OCI-LY7 (cell line): ENCODE data around the gene GRAMD1B.

ENCODE experiments used
- EZH2phosphoT487 ChIP-seq: fragments of 200-600 bp; sonication (generic); IDR thresholded peaks from 2 replicates; pipeline ENCODE4 v1.6.1; 2018; ENCODE audit warnings: low read depth, borderline replicate concordance, mild to moderate bottlenecking, mixed run types, antibody characterized with exemption, low read length, moderate library complexity, mixed read lengths
- TF ChIP-seq, protein P1 (sequence below): fragments of 200-600 bp; sonication (generic); conservative IDR thresholded peaks from 2 replicates; pipeline ENCODE4 v1.5.1; 2014; ENCODE audit warnings: mild to moderate bottlenecking, antibody characterized with exemption, low read length, moderate library complexity, mixed read lengths

GRCh38 chr11:123587044-123587443 is 157.0 kb downstream of the GRAMD1B start:
- TF ChIP-seq, protein P1, sequence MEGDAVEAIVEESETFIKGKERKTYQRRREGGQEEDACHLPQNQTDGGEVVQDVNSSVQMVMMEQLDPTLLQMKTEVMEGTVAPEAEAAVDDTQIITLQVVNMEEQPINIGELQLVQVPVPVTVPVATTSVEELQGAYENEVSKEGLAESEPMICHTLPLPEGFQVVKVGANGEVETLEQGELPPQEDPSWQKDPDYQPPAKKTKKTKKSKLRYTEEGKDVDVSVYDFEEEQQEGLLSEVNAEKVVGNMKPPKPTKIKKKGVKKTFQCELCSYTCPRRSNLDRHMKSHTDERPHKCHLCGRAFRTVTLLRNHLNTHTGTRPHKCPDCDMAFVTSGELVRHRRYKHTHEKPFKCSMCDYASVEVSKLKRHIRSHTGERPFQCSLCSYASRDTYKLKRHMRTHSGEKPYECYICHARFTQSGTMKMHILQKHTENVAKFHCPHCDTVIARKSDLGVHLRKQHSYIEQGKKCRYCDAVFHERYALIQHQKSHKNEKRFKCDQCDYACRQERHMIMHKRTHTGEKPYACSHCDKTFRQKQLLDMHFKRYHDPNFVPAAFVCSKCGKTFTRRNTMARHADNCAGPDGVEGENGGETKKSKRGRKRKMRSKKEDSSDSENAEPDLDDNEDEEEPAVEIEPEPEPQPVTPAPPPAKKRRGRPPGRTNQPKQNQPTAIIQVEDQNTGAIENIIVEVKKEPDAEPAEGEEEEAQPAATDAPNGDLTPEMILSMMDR: no peak
- TF ChIP-seq EZH2phosphoT487: no peak
